ENCODE data around the gene LRRC8E.

The LRRC8E gene

DNA sequence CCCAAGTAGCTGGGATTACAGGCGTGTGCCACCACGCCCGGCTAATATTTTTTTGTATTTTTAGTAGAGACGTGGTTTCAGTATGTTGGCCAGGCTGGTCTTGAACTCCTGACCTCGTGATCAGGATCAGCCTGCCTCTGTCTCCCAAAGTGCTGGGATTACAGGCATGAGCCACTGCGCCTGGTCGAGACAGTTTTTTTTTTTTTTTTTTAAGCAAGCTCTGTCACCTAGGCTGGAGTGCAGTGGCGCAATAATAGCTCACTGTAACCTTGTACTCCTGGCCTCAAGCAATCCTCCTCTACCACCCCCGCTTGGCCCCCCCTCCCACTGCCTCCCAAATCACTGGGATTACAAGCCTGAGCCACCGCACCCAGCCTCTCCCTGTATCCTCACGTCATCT lies 9.0 kb downstream of the LRRC8E start:
- Histone ChIP-seq H3K18ac (ENCODE audit: low read length) (no peak overlapping the region), H2BK5ac (ENCODE audit: low read depth, low read length, poor library complexity) (no peak overlapping the region), H3K79me2 (ENCODE audit: control insufficient read depth, insufficient read depth, low read length, poor library complexity) (no peaks in the 10 kb centered on the region), H3K23ac (ENCODE audit: low read length) (no peak overlapping the region), H3K79me1 (ENCODE audit: low read length) (no peaks in the 10 kb centered on the region), H3K9ac (ENCODE audit: low read length) (no peak overlapping the region), H2BK120ac (ENCODE audit: insufficient read depth, low read length, poor library complexity) (no peak overlapping the region), H2AK5ac (ENCODE audit: low read length) (no peak overlapping the region), H3K4me2 (ENCODE audit: low read length) (no peak overlapping the region), H4K12ac (ENCODE audit: low read depth, low read length) (no peak overlapping the region), H3K27me3 (ENCODE audit: insufficient read depth, low read length) (no peaks in the 10 kb centered on the region), H4K91ac (ENCODE audit: low read depth, low read length) (no peak overlapping the region), H3K36me3 (ENCODE audit: control insufficient read depth in 1 of 2, insufficient read depth in 2 of 2, low read length in 2 of 2) (no peaks in the 10 kb centered on the region), H3K9me3 (ENCODE audit: insufficient read depth, low read depth, low read length) (no peaks in the 10 kb centered on the region), H3K4me1 (ENCODE audit: control insufficient read depth in 1 of 2, insufficient read depth in 2 of 2, low read length in 2 of 2) (peaks cover 10 to 11% of the 10 kb centered on the region in 2 experiments), H3K27ac (ENCODE audit: low read depth, low read length) (no peak overlapping the region), H2AFZ (ENCODE audit: insufficient read depth, low read length, poor library complexity) (no peak overlapping the region), H3K4ac (ENCODE audit: low read depth, low read length) (no peak overlapping the region), H4K8ac (ENCODE audit: low read depth, low read length) (no peak overlapping the region), H3K4me3 (ENCODE audit: low read depth, low read length) (no peak overlapping the region), H3K14ac (ENCODE audit: low read length) (no peak overlapping the region), H2BK12ac (ENCODE audit: low read length) (no peak overlapping the region)
- WGBS (ENCODE audit: extremely low coverage, insufficient coverage, insufficient read length) = no CpG with 5 or more reads among the region's 11 CpGs
- no peak for DNase-seq

DNA sequence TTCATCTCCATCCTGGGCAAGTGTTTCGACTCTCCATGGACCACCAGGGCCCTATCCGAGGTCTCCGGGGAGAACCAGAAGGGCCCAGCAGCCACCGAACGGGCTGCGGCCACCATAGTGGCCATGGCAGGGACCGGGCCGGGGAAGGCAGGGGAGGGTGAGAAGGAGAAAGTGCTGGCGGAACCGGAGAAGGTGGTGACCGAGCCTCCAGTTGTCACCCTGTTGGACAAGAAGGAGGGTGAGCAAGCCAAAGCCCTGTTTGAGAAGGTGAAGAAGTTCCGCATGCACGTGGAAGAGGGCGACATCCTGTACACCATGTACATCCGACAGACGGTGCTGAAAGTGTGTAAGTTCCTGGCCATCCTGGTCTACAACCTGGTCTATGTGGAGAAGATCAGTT lies 10.7 kb downstream of the LRRC8E start:
- H3K4me2 ChIP-seq (ENCODE audit: low read length) = no peak overlapping the region
- H4K12ac ChIP-seq (ENCODE audit: low read depth, low read length) = no peak overlapping the region
- H3K79me2 ChIP-seq (ENCODE audit: control insufficient read depth, insufficient read depth, low read length, poor library complexity) = peaks cover 7% of the 10 kb centered on the region
- no peak for DNase-seq
- no peak overlapping the region for H3K4me3 ChIP-seq (ENCODE audit: low read depth, low read length)
- H2BK5ac ChIP-seq (ENCODE audit: low read depth, low read length, poor library complexity) = no peak overlapping the region
- no CpG with 5 or more reads among the region's 16 CpGs for WGBS (ENCODE audit: extremely low coverage, insufficient coverage, insufficient read length)
- no peak overlapping the region for H3K14ac ChIP-seq (ENCODE audit: low read length)
- H4K91ac ChIP-seq (ENCODE audit: low read depth, low read length) = no peak overlapping the region
- H2BK12ac ChIP-seq (ENCODE audit: low read length) = no peak overlapping the region
- no peak overlapping the region for H2AK5ac ChIP-seq (ENCODE audit: low read length)
- H2BK120ac ChIP-seq (ENCODE audit: insufficient read depth, low read length, poor library complexity) = no peak overlapping the region
- no peak overlapping the region for H3K18ac ChIP-seq (ENCODE audit: low read length)
- no peak overlapping the region for H3K9ac ChIP-seq (ENCODE audit: low read length)
- no peak overlapping the region for H3K4ac ChIP-seq (ENCODE audit: low read depth, low read length)
- no peak overlapping the region for H3K27ac ChIP-seq (ENCODE audit: low read depth, low read length)
- peaks cover 9% of the 10 kb centered on the region for H3K79me1 ChIP-seq (ENCODE audit: low read length)
- H3K9me3 ChIP-seq (ENCODE audit: insufficient read depth, low read depth, low read length) = peaks cover 2% of the 10 kb centered on the region
- no peak overlapping the region for H3K23ac ChIP-seq (ENCODE audit: low read length)
- no peak overlapping the region for H4K8ac ChIP-seq (ENCODE audit: low read depth, low read length)
- no peaks in the 10 kb centered on the region for H3K27me3 ChIP-seq (ENCODE audit: insufficient read depth, low read length)
- H3K4me1 ChIP-seq (ENCODE audit: control insufficient read depth in 1 of 2, insufficient read depth in 2 of 2, low read length in 2 of 2) = peaks cover 17 to 19% of the 10 kb centered on the region in 2 experiments
- no peaks in the 10 kb centered on the region for H3K36me3 ChIP-seq (ENCODE audit: control insufficient read depth in 1 of 2, insufficient read depth in 2 of 2, low read length in 2 of 2)
- H2AFZ ChIP-seq (ENCODE audit: insufficient read depth, low read length, poor library complexity) = no peak overlapping the region

DNA sequence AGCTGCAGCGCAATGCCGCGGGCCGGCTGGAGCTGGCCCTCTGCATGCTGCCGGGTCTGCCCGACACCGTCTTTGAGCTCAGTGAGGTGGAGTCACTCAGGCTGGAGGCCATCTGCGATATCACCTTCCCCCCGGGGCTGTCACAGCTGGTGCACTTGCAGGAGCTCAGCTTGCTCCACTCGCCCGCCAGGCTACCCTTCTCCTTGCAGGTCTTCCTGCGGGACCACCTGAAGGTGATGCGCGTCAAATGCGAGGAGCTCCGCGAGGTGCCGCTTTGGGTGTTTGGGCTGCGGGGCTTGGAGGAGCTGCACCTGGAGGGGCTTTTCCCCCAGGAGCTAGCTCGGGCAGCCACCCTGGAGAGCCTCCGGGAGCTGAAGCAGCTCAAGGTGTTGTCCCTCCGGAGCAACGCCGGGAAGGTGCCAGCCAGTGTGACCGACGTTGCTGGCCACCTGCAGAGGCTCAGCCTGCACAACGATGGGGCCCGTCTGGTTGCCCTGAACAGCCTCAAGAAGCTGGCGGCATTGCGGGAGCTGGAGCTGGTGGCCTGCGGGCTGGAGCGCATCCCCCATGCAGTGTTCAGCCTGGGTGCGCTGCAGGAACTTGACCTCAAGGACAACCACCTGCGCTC lies 11.6 kb downstream of the LRRC8E start:
- no peaks in the 10 kb centered on the region for H3K27me3 ChIP-seq (ENCODE audit: insufficient read depth, low read length)
- H2BK5ac ChIP-seq (ENCODE audit: low read depth, low read length, poor library complexity) = no peak overlapping the region
- no peak overlapping the region for H4K12ac ChIP-seq (ENCODE audit: low read depth, low read length)
- no peak overlapping the region for H4K8ac ChIP-seq (ENCODE audit: low read depth, low read length)
- DNase-seq = no peak
- peaks cover 18 to 20% of the 10 kb centered on the region in 2 experiments for H3K4me1 ChIP-seq (ENCODE audit: control insufficient read depth in 1 of 2, insufficient read depth in 2 of 2, low read length in 2 of 2)
- H3K18ac ChIP-seq (ENCODE audit: low read length) = no peak overlapping the region
- H2BK120ac ChIP-seq (ENCODE audit: insufficient read depth, low read length, poor library complexity) = no peak overlapping the region
- H2AFZ ChIP-seq (ENCODE audit: insufficient read depth, low read length, poor library complexity) = no peak overlapping the region
- H3K9me3 ChIP-seq (ENCODE audit: insufficient read depth, low read depth, low read length) = peaks cover 2% of the 10 kb centered on the region
- no peak overlapping the region for H3K4ac ChIP-seq (ENCODE audit: low read depth, low read length)
- H2BK12ac ChIP-seq (ENCODE audit: low read length) = no peak overlapping the region
- H3K79me2 ChIP-seq (ENCODE audit: control insufficient read depth, insufficient read depth, low read length, poor library complexity) = peaks cover 15% of the 10 kb centered on the region
- no peak overlapping the region for H4K91ac ChIP-seq (ENCODE audit: low read depth, low read length)
- H3K4me2 ChIP-seq (ENCODE audit: low read length) = no peak overlapping the region
- no peak overlapping the region for H3K23ac ChIP-seq (ENCODE audit: low read length)
- no peak overlapping the region for H3K9ac ChIP-seq (ENCODE audit: low read length)
- H3K36me3 ChIP-seq (ENCODE audit: control insufficient read depth in 1 of 2, insufficient read depth in 2 of 2, low read length in 2 of 2) = no peaks in the 10 kb centered on the region
- no peak overlapping the region for H3K27ac ChIP-seq (ENCODE audit: low read depth, low read length)
- H3K79me1 ChIP-seq (ENCODE audit: low read length) = peaks cover 16% of the 10 kb centered on the region
- WGBS (ENCODE audit: extremely low coverage, insufficient coverage, insufficient read length) = no CpG with 5 or more reads among the region's 34 CpGs
- no peak overlapping the region for H3K14ac ChIP-seq (ENCODE audit: low read length)
- no peak overlapping the region for H2AK5ac ChIP-seq (ENCODE audit: low read length)
- H3K4me3 ChIP-seq (ENCODE audit: low read depth, low read length) = no peak overlapping the region

DNA sequence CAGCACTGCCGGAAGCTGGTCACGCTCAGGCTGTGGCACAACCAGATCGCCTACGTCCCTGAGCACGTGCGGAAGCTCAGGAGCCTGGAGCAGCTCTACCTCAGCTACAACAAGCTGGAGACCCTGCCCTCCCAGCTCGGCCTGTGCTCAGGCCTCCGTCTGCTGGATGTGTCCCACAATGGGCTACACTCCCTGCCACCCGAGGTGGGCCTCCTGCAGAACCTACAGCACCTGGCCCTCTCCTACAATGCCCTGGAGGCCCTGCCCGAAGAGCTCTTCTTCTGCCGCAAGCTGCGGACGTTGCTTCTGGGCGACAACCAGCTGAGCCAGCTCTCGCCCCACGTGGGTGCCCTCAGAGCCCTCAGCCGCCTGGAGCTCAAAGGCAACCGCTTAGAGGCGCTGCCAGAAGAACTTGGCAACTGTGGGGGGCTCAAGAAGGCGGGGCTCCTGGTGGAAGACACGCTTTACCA lies 12.1 kb downstream of the LRRC8E start:
- Histone ChIP-seq H4K12ac (ENCODE audit: low read depth, low read length) (no peak overlapping the region), H3K14ac (ENCODE audit: low read length) (no peak overlapping the region), H2BK5ac (ENCODE audit: low read depth, low read length, poor library complexity) (no peak overlapping the region), H2AFZ (ENCODE audit: insufficient read depth, low read length, poor library complexity) (no peak overlapping the region), H3K4ac (ENCODE audit: low read depth, low read length) (no peak overlapping the region), H3K9ac (ENCODE audit: low read length) (no peak overlapping the region), H2BK12ac (ENCODE audit: low read length) (no peak overlapping the region), H3K27ac (ENCODE audit: low read depth, low read length) (no peak overlapping the region), H3K4me2 (ENCODE audit: low read length) (no peak overlapping the region), H3K23ac (ENCODE audit: low read length) (no peak overlapping the region), H3K9me3 (ENCODE audit: insufficient read depth, low read depth, low read length) (peaks cover 2% of the 10 kb centered on the region), H3K4me1 (ENCODE audit: control insufficient read depth in 1 of 2, insufficient read depth in 2 of 2, low read length in 2 of 2) (peaks cover 15% of the 10 kb centered on the region in 2 experiments), H3K36me3 (ENCODE audit: control insufficient read depth in 1 of 2, insufficient read depth in 2 of 2, low read length in 2 of 2) (no peaks in the 10 kb centered on the region), H3K4me3 (ENCODE audit: low read depth, low read length) (no peak overlapping the region), H3K18ac (ENCODE audit: low read length) (no peak overlapping the region), H2BK120ac (ENCODE audit: insufficient read depth, low read length, poor library complexity) (no peak overlapping the region), H4K8ac (ENCODE audit: low read depth, low read length) (no peak overlapping the region), H2AK5ac (ENCODE audit: low read length) (no peak overlapping the region), H3K27me3 (ENCODE audit: insufficient read depth, low read length) (no peaks in the 10 kb centered on the region), H3K79me2 (ENCODE audit: control insufficient read depth, insufficient read depth, low read length, poor library complexity) (peaks cover 17% of the 10 kb centered on the region), H3K79me1 (ENCODE audit: low read length) (peaks cover 16% of the 10 kb centered on the region), H4K91ac (ENCODE audit: low read depth, low read length) (no peak overlapping the region)
- DNase-seq = no peak
- no CpG with 5 or more reads among the region's 21 CpGs for WGBS (ENCODE audit: extremely low coverage, insufficient coverage, insufficient read length)

Measured in trophoblast cell (in vitro differentiated cells and primary cell).